Ovary (tissue), 9 donors: Measurements from ENCODE around the gene PLCB1. TPM values are rescaled to one million over a fixed set of nuclear protein-coding genes. Genes with fewer than 3 reads are reported as not detected.

Experiments
- DNase-seq, 5 donors: peaks; one replicate each; pipeline ENCODE4 v3.0.0-alpha.2; 2019 to 2020
- H3K27ac ChIP-seq, 2 donors: fragments of 200-600 bp; one replicate each; pipeline versions ENCODE4 v1.5.1 to v1.8.0; 2019 to 2022
- H3K27me3 ChIP-seq: fragments of 200-600 bp; one replicate; pipeline ENCODE4 v1.8.0; 2022
- H3K36me3 ChIP-seq: fragments of 200-600 bp; sonication (generic); one replicate; pipeline ENCODE4 v1.5.1; 2019
- H3K4me1 ChIP-seq: one replicate; pipeline ENCODE4 v1.8.1; 2013; ENCODE audit warnings: mild to moderate bottlenecking, moderate library complexity; ENCODE audit not compliant: insufficient read depth
- H3K4me3 ChIP-seq: fragments of 200-600 bp; sonication (generic); one replicate; pipeline ENCODE4 v1.5.1; 2017
- H3K9me3 ChIP-seq, 2 donors: fragments of 200-600 bp in 1 of 2; sonication (generic) in 1 of 2; one replicate each; pipeline versions ENCODE4 v1.5.1 to v1.8.1; 2013 to 2019; ENCODE audit warnings: mild to moderate bottlenecking in 1 of 2, moderate library complexity in 1 of 2
- CTCF ChIP-seq, 3 donors: fragments of 450-650 bp in 2 of 3; fragments of 200-600 bp in 1 of 3; IDR thresholded peaks; one replicate each; pipeline versions ENCODE4 v1.5.1 to v1.8.0; 2016 to 2022; ENCODE audit warnings: antibody characterized with exemption in 3 of 3, mild to moderate bottlenecking in 1 of 3
- EP300 ChIP-seq: sonication (generic); formaldehyde crosslinking; IDR thresholded peaks from one replicate; pipeline ENCODE4 v1.6.1; 2017; ENCODE audit warnings: antibody characterized with exemption
- POLR2A ChIP-seq: fragments of 450-650 bp; IDR thresholded peaks from one replicate; pipeline ENCODE4 v1.6.1; 2017; ENCODE audit warnings: antibody characterized with exemption, mild to moderate bottlenecking, moderate library complexity
- WGBS, 3 donors: extraction: QIAGEN DNeasy Blood & Tissue Kit in 1 of 3; methylation state at CpG; one replicate each; pipeline versions ENCODE4 v1.1.5 to v1.1.7; 2013 to 2017; 5-methylcytosine and 5-hydroxymethylcytosine counted together
- intact Hi-C, 4 donors: fragments of 100-400 bp; cut with DNase I; formaldehyde crosslinking; loops; one replicate each; pipeline versions ENCODE4 v1.11.0 to v1.15.1; 2022 to 2023
- polyA plus RNA-seq, 2 donors: library from polyadenylated mRNA; stranded (reverse); fragments of 200-250 nt in 1 of 2; fragments of 350-450 nt in 1 of 2; fragmentation: Illumina TruSeq in 1 of 2; extraction: RNeasy Lipid Tissue Mini Kit (QIAGEN cat#74804) in 1 of 2; gene quantifications; one replicate each; pipeline ENCODE4 v1.2.3, GENCODE V29; 2013 to 2014
- total RNA-seq, 7 donors: library from RNA; depleted of rRNA in 2 of 7; stranded (reverse); fragments of >200 nt in 2 of 7; fragmentation: NEBNext Ultra II Directional in 3 of 7; extraction: Animal tissue kit (Norgen Biotek cat#: 25700) in 3 of 7; gene quantifications; one replicate each; pipeline versions ENCODE4 v1.1.0 to v1.2.4, GENCODE V29; 2016 to 2023
- donor health status: DM: no; HTN: no; CAD: no; lungs with moderate emphysema.
- donor health status: DM: no; HTN: no; CAD: no.
- donor health status: Bipolar disorder and iron deficiency.
- donor health status: DM: yes; HTN: yes; CAD: no.
- donor health status: DM: no; HTN: no; CAD: no.
- donor health status: DM: yes; HTN: yes; CAD: no.

PLCB1 gene
- total and polyA plus RNA-seq, 9 donors, result 2.9 to 29.5 (median 9.0) TPM

- Histone ChIP-seq H3K4me3 (no peak overlapping the region), H3K4me1 (no peaks in the 10 kb centered on the region), H3K36me3 (no peaks in the 10 kb centered on the region), H3K9me3 (no peaks in the 10 kb centered on the region), H3K27ac (no peak overlapping the region), H3K27me3 (no peaks in the 10 kb centered on the region)
- 89 to 91% (median 91%) methylated on average over 3 of the region's 3 CpGs for WGBS, 3 donors
- intact Hi-C loops, result no loop called here
- no peak for DNase-seq
- TF ChIP-seq POLR2A (no peak), EP300 (no peak), CTCF (IDR thresholded peaks at IDR 0.05) (no peak)
Measured at GRCh38 chr20:8744228-8744844, 612.3 kb downstream of the PLCB1 start.

- Histone ChIP-seq H3K4me3 (no peak overlapping the region), H3K27me3 (no peaks in the 10 kb centered on the region), H3K27ac (no peak overlapping the region), H3K36me3 (no peaks in the 10 kb centered on the region), H3K4me1 (no peaks in the 10 kb centered on the region), H3K9me3 (no peaks in the 10 kb centered on the region)
- intact Hi-C loops, result no loop called here
- TF ChIP-seq POLR2A (no peak), EP300 (no peak), CTCF (IDR thresholded peaks at IDR 0.05) (no peak)
- WGBS, 3 donors, result 48 to 59% (median 56%) methylated on average over 8 of the region's 8 CpGs
- no peak for DNase-seq
Measured at GRCh38 chr20:8749101-8749500, 617.0 kb downstream of the PLCB1 start.

GRCh38 chr20:8749986-8750385 is 617.9 kb downstream of the PLCB1 start:
- Histone ChIP-seq H3K36me3 (no peaks in the 10 kb centered on the region), H3K27me3 (no peaks in the 10 kb centered on the region), H3K27ac (no peak overlapping the region), H3K9me3 (no peaks in the 10 kb centered on the region), H3K4me3 (no peak overlapping the region), H3K4me1 (no peaks in the 10 kb centered on the region)
- intact Hi-C loops, result no loop called here
- no peak for DNase-seq
- TF ChIP-seq POLR2A (no peak), CTCF (IDR thresholded peaks at IDR 0.05) (no peak), EP300 (no peak)
- WGBS, 3 donors, result 82 to 94% (median 85%) methylated on average over 1 of the region's 1 CpG

- Histone ChIP-seq H3K4me1 (peaks cover 2% of the 10 kb centered on the region), H3K27me3 (no peaks in the 10 kb centered on the region), H3K27ac (no peak overlapping the region), H3K36me3 (no peaks in the 10 kb centered on the region), H3K4me3 (no peak overlapping the region), H3K9me3 (no peaks in the 10 kb centered on the region)
- TF ChIP-seq POLR2A, result no peak
- DNase-seq, result no peak
- intact Hi-C loops, result no loop called here
- WGBS, 3 donors, result 70 to 79% (median 75%) methylated on average over 3 of the region's 3 CpGs
Measured at GRCh38 chr20:8755340-8756118, 623.5 kb downstream of the PLCB1 start.

GRCh38 chr20:8756410-8756809 is 624.3 kb downstream of the PLCB1 start:
- WGBS, 3 donors, result 22 to 36% (median 27%) methylated on average over 2 of the region's 2 CpGs
- no peak for DNase-seq

More at GRCh38 chr20:8756410-8756809, 624.3 kb downstream of the PLCB1 start:
- intact Hi-C loops, result no loop called here
- Histone ChIP-seq H3K27me3 (no peaks in the 10 kb centered on the region), H3K9me3 (no peaks in the 10 kb centered on the region), H3K27ac (no peak overlapping the region), H3K4me3 (no peak overlapping the region), H3K4me1 (peaks cover 2% of the 10 kb centered on the region), H3K36me3 (no peaks in the 10 kb centered on the region)
- TF ChIP-seq EP300, result no peak
- no peak for TF ChIP-seq POLR2A
- no peak for TF ChIP-seq CTCF (IDR thresholded peaks at IDR 0.05)
